MCF 10A (cell line): ENCODE results near the gene SAMD14. TPM values are rescaled to one million over a fixed set of nuclear protein-coding genes. Genes with fewer than 3 reads are reported as not detected.

Experiments used
- BruUV-seq: library from RNA; stranded (reverse); fragments of 400-500 nt; replicated peaks from 2 replicates; lab custom pipeline; 2021; lab: Mats Ljungman, UMichigan
- CTCF ChIA-PET: fragments of 300-600 bp; sonication (Branson Sonifier 250); formaldehyde crosslinking; extraction: SDS; loops from one replicate; lab custom pipeline; 2021; ENCODE audit warnings: antibody characterized with exemption, inconsistent platforms; lab: Yijun Ruan, JAX
- POLR2A ChIA-PET: fragments of 300-600, 350-650 bp; sonication (Branson Sonifier 250); formaldehyde crosslinking; extraction: SDS; loops from one replicate; lab custom pipeline; 2020; ENCODE audit warnings: antibody characterized with exemption, inconsistent platforms; lab: Yijun Ruan, JAX
- DNase-seq: peaks from one replicate; pipeline ENCODE4 v3.0.0-alpha.2; 2018; ENCODE audit not compliant: unreplicated experiment
- H3K27ac Mint-ChIP-seq: one replicate; pipeline ENCODE4 v1.8.0; 2022; ENCODE audit warnings: mild to moderate bottlenecking, low read depth, mixed read lengths; ENCODE audit not compliant: unreplicated experiment
- H3K27me3 Mint-ChIP-seq: one replicate; pipeline ENCODE4 v1.8.0; 2022; ENCODE audit warnings: mixed read lengths; ENCODE audit not compliant: insufficient read depth, unreplicated experiment
- H3K36me3 Mint-ChIP-seq: one replicate; pipeline ENCODE4 v1.8.0; 2022; ENCODE audit warnings: mild to moderate bottlenecking, moderate library complexity, mixed read lengths; ENCODE audit not compliant: insufficient read depth, unreplicated experiment
- H3K4me1 Mint-ChIP-seq: one replicate; pipeline ENCODE4 v1.8.0; 2022; ENCODE audit warnings: mixed read lengths; ENCODE audit not compliant: insufficient read depth, unreplicated experiment
- H3K4me3 Mint-ChIP-seq: one replicate; pipeline ENCODE4 v1.8.0; 2022; ENCODE audit warnings: mild to moderate bottlenecking, moderate library complexity, mixed read lengths; ENCODE audit not compliant: unreplicated experiment
- H3K9me3 Mint-ChIP-seq: one replicate; pipeline ENCODE4 v1.8.0; 2022; ENCODE audit warnings: mixed read lengths; ENCODE audit not compliant: unreplicated experiment
- intact Hi-C: fragments of 100-400 bp; cut with micrococcal nuclease; formaldehyde crosslinking; loops from 2 replicates; pipeline ENCODE4 v1.14.1; 2022
- total RNA-seq: library from RNA; stranded (reverse); gene quantifications from 2 replicates; pipeline ENCODE4 v1.2.3, GENCODE V29; 2022
- TF ChIP-seq, protein P1 (sequence below): fragments of 200-600 bp; IDR thresholded peaks from one replicate; pipeline ENCODE4 v1.8.0; 2022; ENCODE audit warnings: antibody characterized with exemption, mild to moderate bottlenecking; ENCODE audit not compliant: unreplicated experiment

Gene SAMD14
- total RNA-seq, 1 experiment from 2014 or later, result 0.09 TPM

DNA sequence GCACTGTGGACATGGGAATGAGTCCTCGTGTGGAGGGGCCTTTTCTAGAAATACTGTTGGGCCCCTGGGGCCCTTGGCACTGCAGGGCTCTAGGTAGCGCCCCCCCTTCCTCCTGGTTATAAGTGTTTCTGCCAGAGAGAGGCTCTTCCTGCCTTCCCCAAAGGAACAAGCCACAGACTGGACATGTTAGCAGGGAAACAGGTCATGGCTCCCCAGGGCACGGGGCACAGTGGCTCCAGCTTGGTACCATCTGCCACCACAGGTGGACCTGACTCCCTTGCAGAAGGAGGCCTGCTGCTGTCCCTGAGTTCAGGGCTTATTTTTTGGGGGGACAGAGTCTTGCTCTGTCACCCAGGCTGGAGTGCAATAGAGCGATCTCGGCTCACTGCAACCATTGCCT, 26.0 kb downstream of the SAMD14 start:
- TF ChIP-seq, protein P1, sequence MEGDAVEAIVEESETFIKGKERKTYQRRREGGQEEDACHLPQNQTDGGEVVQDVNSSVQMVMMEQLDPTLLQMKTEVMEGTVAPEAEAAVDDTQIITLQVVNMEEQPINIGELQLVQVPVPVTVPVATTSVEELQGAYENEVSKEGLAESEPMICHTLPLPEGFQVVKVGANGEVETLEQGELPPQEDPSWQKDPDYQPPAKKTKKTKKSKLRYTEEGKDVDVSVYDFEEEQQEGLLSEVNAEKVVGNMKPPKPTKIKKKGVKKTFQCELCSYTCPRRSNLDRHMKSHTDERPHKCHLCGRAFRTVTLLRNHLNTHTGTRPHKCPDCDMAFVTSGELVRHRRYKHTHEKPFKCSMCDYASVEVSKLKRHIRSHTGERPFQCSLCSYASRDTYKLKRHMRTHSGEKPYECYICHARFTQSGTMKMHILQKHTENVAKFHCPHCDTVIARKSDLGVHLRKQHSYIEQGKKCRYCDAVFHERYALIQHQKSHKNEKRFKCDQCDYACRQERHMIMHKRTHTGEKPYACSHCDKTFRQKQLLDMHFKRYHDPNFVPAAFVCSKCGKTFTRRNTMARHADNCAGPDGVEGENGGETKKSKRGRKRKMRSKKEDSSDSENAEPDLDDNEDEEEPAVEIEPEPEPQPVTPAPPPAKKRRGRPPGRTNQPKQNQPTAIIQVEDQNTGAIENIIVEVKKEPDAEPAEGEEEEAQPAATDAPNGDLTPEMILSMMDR, result no peak
- H3K4me3 Mint-ChIP-seq, result no peak overlapping the region
- no peaks in the 10 kb centered on the region for H3K9me3 Mint-ChIP-seq
- BruUV-seq, result no TSS peak
- H3K36me3 Mint-ChIP-seq, result peaks cover 19% of the 10 kb centered on the region
- ChIA-PET CTCF (interaction anchor here (0.6 to 2.8 kb wide), 5 partner anchors 10 to 193 kb away, joined by 3 to 23 read pairs (median 3); no protein-coding TSS in a partner anchor), POLR2A (interaction anchor here (1.1 kb wide), 1 partner anchor 8 kb away, joined by 3 read pairs; the partner anchor contains the start of gene PDK2)
- peaks cover 22% of the 10 kb centered on the region for H3K4me1 Mint-ChIP-seq
- H3K27ac Mint-ChIP-seq, result no peak overlapping the region
- DNase-seq, result no peak
- intact Hi-C loops, result no loop called here
- H3K27me3 Mint-ChIP-seq, result no peaks in the 10 kb centered on the region

DNA sequence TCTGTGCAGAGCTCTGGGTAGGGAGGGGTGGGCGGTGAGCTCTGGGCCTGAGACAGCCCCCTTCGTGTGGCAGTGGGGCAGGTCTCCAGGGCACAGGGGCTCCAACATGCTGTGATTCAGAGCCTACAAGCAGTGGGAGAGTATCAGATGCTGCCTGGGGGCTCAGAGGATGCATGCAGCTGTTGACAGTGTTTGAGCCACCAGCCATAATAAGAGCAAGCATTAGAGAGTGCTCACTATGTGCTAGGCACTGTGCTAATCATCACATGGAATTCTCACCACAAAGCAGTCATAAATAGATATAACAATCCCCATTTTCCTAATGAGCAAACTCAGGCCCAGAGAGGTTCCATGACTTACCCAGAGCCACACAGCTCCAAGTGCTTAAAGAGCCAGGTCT, 26.7 kb downstream of the SAMD14 start:
- BruUV-seq, result no TSS peak
- intact Hi-C loops, result no loop called here
- H3K9me3 Mint-ChIP-seq, result no peaks in the 10 kb centered on the region
- H3K27ac Mint-ChIP-seq, result no peak overlapping the region
- H3K4me3 Mint-ChIP-seq, result no peak overlapping the region
- H3K4me1 Mint-ChIP-seq, result peaks cover 15% of the 10 kb centered on the region
- DNase-seq, result no peak
- H3K36me3 Mint-ChIP-seq, result peaks cover 26% of the 10 kb centered on the region
- no peaks in the 10 kb centered on the region for H3K27me3 Mint-ChIP-seq
- ChIA-PET POLR2A (interaction anchor here (0.7 kb wide), 1 partner anchor 45 kb away, joined by 3 read pairs; no protein-coding TSS in a partner anchor), CTCF (interaction anchor here (0.7 to 2.8 kb wide), 3 partner anchors 9 to 38 kb away, joined by 3 to 23 read pairs (median 3); no protein-coding TSS in a partner anchor)
- TF ChIP-seq, protein P1, result no peak

DNA sequence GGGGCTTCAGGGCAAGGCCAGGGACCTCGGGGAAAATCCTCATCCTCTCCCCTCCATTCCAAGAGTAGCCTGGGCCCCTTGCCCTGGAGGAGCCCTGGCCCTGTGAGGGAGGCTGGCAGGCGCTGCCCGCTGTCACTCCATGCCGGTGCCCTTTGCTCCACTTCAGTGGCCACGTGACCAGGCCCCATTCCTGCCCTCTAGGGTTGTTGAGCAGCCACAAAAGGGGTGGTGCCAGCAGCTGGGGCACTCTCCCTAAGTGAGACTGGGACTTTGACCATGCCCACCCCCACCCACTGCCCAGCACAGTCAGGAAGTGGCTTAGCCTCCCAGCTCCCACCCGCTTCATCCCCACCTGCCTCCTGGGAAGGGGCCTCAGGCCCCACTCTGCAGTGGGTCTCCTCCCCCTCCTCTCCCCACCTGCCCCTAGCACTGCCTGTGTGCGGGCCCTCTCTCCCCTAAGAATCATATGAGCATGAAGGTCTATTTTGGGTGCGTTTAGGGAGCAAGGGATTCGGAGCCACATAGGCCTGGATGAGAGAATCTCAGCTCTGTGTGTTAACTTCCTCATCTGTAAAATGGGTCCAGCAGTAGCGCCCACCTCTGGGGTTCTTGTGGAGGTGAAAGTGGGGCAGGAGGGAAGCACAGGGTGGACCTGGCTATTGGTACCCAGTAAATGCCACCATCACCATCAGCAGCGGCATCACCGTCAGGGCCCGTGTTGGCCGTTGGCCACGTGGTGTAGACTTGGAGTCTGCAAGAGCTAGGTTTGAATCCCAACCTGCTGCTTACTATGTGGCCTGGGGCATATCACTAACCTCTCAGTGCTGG, 27.6 kb downstream of the SAMD14 start:
- Mint-ChIP-seq H3K4me1 (peaks cover 7% of the 10 kb centered on the region), H3K27me3 (no peaks in the 10 kb centered on the region), H3K27ac (no peak overlapping the region), H3K4me3 (no peak overlapping the region), H3K9me3 (no peaks in the 10 kb centered on the region), H3K36me3 (peaks cover 29% of the 10 kb centered on the region)
- no TSS peak for BruUV-seq
- CTCF ChIA-PET, result interaction anchor here (0.7 to 2.8 kb wide), 2 partner anchors 8 to 39 kb away, joined by 3 to 23 read pairs; no protein-coding TSS in a partner anchor
- POLR2A ChIA-PET, result interaction anchor here (0.7 kb wide), 1 partner anchor 46 kb away, joined by 3 read pairs; no protein-coding TSS in a partner anchor
- intact Hi-C loops, result no loop called here
- TF ChIP-seq, protein P1, result no peak
- DNase-seq, result no peak
